ENCODE measurements around the gene S100A2.

DNA sequence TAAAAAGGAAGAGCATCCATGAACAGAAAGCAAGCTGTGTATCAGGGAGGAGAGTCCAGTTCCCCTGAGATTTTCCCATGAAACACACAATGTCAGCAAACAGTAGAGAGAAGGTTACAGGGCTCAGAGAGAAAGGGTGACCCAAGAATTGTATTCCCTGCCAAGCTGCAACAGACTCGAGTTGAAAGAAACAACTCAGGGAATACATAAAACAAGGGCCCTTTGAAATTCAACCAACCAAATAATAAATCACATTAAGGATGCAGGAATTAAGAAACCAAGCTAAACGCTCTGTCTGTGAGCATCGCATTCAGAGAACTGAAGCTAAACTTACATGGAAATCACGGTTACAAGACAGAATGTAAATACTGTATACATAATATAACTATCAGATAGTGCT is 27.1 kb upstream of the S100A2 start:
- TF ChIP-seq, protein P1, sequence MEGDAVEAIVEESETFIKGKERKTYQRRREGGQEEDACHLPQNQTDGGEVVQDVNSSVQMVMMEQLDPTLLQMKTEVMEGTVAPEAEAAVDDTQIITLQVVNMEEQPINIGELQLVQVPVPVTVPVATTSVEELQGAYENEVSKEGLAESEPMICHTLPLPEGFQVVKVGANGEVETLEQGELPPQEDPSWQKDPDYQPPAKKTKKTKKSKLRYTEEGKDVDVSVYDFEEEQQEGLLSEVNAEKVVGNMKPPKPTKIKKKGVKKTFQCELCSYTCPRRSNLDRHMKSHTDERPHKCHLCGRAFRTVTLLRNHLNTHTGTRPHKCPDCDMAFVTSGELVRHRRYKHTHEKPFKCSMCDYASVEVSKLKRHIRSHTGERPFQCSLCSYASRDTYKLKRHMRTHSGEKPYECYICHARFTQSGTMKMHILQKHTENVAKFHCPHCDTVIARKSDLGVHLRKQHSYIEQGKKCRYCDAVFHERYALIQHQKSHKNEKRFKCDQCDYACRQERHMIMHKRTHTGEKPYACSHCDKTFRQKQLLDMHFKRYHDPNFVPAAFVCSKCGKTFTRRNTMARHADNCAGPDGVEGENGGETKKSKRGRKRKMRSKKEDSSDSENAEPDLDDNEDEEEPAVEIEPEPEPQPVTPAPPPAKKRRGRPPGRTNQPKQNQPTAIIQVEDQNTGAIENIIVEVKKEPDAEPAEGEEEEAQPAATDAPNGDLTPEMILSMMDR (IDR thresholded peaks at IDR 0.05; ENCODE audit: low read length) = no peak
- TF ChIP-seq EZH2 (optimal IDR thresholded peaks at IDR 0.05; ENCODE audit: low read depth, low read length) = no peak
- TF ChIP-seq EZH2phosphoT487 (IDR thresholded peaks at IDR 0.05; ENCODE audit: low read length) = no peak

Data from MM.1S (cell line).